OCI-LY7 (cell line): ENCODE data around the gene SH3RF3.

ENCODE experiments used
- CTCF ChIP-seq: fragments of 200-600 bp; sonication (generic); conservative IDR thresholded peaks from 2 replicates; pipeline ENCODE4 v1.5.1; 2014; ENCODE audit warnings: mild to moderate bottlenecking, antibody characterized with exemption, low read length, moderate library complexity, mixed read lengths
- EZH2phosphoT487 ChIP-seq: fragments of 200-600 bp; sonication (generic); IDR thresholded peaks from 2 replicates; pipeline ENCODE4 v1.6.1; 2018; ENCODE audit warnings: low read depth, borderline replicate concordance, mild to moderate bottlenecking, mixed run types, antibody characterized with exemption, low read length, moderate library complexity, mixed read lengths

- TF ChIP-seq CTCF (no peak), EZH2phosphoT487 (no peak)
These were observed 162.1 kb downstream of the SH3RF3 start for GRCh38 chr2:109290887-109291643.
